Chondrocyte (in vitro differentiated cells): ENCODE measurements around the gene SEC61B. TPM values are rescaled to one million over a fixed set of nuclear protein-coding genes. Genes with fewer than 3 reads are reported as not detected.

Experiments
- DNase-seq: peaks from one replicate; pipeline ENCODE4 v3.0.0; 2021; ENCODE audit warnings: mixed read lengths, low spot score
- H3K27ac Mint-ChIP-seq: one replicate; pipeline ENCODE4 v1.8.0; 2021; ENCODE audit warnings: mild to moderate bottlenecking, moderate library complexity, mixed read lengths; ENCODE audit not compliant: unreplicated experiment
- H3K27me3 Mint-ChIP-seq: 2 replicates; pipeline ENCODE4 v1.8.0; 2021; ENCODE audit warnings: low read depth, mixed read lengths
- H3K36me3 Mint-ChIP-seq: 2 replicates; pipeline ENCODE4 v1.8.0; 2021; ENCODE audit warnings: low read depth, mixed read lengths
- H3K4me1 Mint-ChIP-seq: 2 replicates; pipeline ENCODE4 v1.8.0; 2021; ENCODE audit warnings: low read depth, mild to moderate bottlenecking, mixed read lengths
- H3K4me3 Mint-ChIP-seq: one replicate; pipeline ENCODE4 v1.8.0; 2021; ENCODE audit warnings: mild to moderate bottlenecking, moderate library complexity, mixed read lengths; ENCODE audit not compliant: unreplicated experiment
- H3K9me3 Mint-ChIP-seq: 2 replicates; pipeline ENCODE4 v1.8.0; 2021; ENCODE audit warnings: low read depth, mixed read lengths
- total RNA-seq: library from RNA; stranded (reverse); gene quantifications from 3 replicates; pipeline ENCODE4 v1.2.1, GENCODE V29; 2021
- TF ChIP-seq, protein P1 (sequence below): fragments of 200-600 bp; sonication (generic); IDR thresholded peaks from 2 replicates; pipeline ENCODE4 v1.5.0; 2021; ENCODE audit warnings: antibody characterized with exemption, mild to moderate bottlenecking, moderate library complexity

Gene SEC61B
- total RNA-seq, 1 donor from 2014 or later: 167 TPM

DNA sequence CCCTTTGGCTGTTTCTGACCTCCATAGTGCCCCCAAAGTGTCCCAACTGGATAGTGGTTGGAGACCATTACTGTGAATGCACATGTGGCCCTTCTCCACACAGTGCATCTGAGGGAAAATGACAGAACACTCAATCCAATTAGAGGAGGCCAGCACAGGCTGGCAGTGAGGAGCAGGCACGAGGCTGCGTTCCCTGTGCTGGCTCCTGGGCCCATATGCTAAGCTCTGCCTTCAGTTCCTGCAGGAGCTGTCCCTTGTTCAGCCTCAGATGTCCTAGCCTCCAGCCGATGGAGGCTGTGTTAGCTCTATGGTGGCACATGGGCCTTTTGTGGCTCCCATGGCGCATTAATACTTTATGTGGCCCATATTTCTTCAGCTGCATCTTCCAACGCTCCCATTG, 36.1 kb upstream of the SEC61B start:
- no peaks in the 10 kb centered on the region for H3K9me3 Mint-ChIP-seq
- H3K27me3 Mint-ChIP-seq: peaks cover 10% of the 10 kb centered on the region
- H3K36me3 Mint-ChIP-seq: no peaks in the 10 kb centered on the region
- DNase-seq: no peak
- TF ChIP-seq, protein P1, sequence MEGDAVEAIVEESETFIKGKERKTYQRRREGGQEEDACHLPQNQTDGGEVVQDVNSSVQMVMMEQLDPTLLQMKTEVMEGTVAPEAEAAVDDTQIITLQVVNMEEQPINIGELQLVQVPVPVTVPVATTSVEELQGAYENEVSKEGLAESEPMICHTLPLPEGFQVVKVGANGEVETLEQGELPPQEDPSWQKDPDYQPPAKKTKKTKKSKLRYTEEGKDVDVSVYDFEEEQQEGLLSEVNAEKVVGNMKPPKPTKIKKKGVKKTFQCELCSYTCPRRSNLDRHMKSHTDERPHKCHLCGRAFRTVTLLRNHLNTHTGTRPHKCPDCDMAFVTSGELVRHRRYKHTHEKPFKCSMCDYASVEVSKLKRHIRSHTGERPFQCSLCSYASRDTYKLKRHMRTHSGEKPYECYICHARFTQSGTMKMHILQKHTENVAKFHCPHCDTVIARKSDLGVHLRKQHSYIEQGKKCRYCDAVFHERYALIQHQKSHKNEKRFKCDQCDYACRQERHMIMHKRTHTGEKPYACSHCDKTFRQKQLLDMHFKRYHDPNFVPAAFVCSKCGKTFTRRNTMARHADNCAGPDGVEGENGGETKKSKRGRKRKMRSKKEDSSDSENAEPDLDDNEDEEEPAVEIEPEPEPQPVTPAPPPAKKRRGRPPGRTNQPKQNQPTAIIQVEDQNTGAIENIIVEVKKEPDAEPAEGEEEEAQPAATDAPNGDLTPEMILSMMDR: no peak
- H3K4me3 Mint-ChIP-seq: no peak overlapping the region
- H3K4me1 Mint-ChIP-seq: peaks cover 6% of the 10 kb centered on the region
- no peak overlapping the region for H3K27ac Mint-ChIP-seq

DNA sequence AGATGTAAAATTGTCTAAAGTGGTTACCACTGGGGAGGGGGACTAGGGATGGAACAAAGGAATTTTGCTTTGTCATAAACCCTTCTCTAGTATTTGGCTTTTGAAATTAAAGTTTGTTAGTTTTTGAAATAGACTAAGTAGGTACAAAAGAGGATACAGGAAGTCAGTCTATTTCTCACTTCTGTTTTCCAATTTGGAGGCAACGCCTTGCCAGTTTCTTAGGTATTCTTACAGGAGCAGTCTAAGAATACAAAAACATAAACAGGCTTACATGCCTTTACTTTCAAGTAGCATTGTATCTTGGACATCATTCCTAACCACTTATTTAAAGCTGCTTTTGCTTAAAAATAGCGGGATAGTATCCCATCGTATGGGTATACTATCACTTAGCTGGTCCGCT, 34.8 kb upstream of the SEC61B start:
- Mint-ChIP-seq H3K4me1 (peaks cover 6% of the 10 kb centered on the region), H3K27me3 (peaks cover 10% of the 10 kb centered on the region), H3K4me3 (no peak overlapping the region), H3K36me3 (no peaks in the 10 kb centered on the region), H3K27ac (no peak overlapping the region), H3K9me3 (no peaks in the 10 kb centered on the region)
- TF ChIP-seq, protein P1: no peak
- no peak for DNase-seq

- H3K27me3 Mint-ChIP-seq: peaks cover 10% of the 10 kb centered on the region
- TF ChIP-seq, protein P1: no peak
- H3K4me1 Mint-ChIP-seq: peaks cover 6% of the 10 kb centered on the region
- H3K27ac Mint-ChIP-seq: no peak overlapping the region
- no peaks in the 10 kb centered on the region for H3K9me3 Mint-ChIP-seq
- no peak for DNase-seq
- H3K4me3 Mint-ChIP-seq: no peak overlapping the region
- no peaks in the 10 kb centered on the region for H3K36me3 Mint-ChIP-seq
Measured at GRCh38 chr9:99189186-99189585, 32.9 kb upstream of the SEC61B start.

GRCh38 chr9:99189887-99190596, 32.0 kb upstream of the SEC61B start:
- Mint-ChIP-seq H3K36me3 (no peaks in the 10 kb centered on the region), H3K27me3 (peaks cover 10% of the 10 kb centered on the region), H3K4me3 (no peak overlapping the region), H3K4me1 (no peaks in the 10 kb centered on the region), H3K27ac (no peak overlapping the region), H3K9me3 (peaks cover 4% of the 10 kb centered on the region)
- TF ChIP-seq, protein P1: no peak
- DNase-seq: no peak

- H3K4me1 Mint-ChIP-seq: no peaks in the 10 kb centered on the region
- no peak for DNase-seq
- H3K27ac Mint-ChIP-seq: no peak overlapping the region
- peaks cover 10% of the 10 kb centered on the region for H3K27me3 Mint-ChIP-seq
- H3K36me3 Mint-ChIP-seq: no peaks in the 10 kb centered on the region
- peaks cover 4% of the 10 kb centered on the region for H3K9me3 Mint-ChIP-seq
- TF ChIP-seq, protein P1: no peak
- H3K4me3 Mint-ChIP-seq: no peak overlapping the region
Measured at GRCh38 chr9:99190597-99191283, 31.3 kb upstream of the SEC61B start.
